Measurements from ENCODE around the gene IGLL5.

DNA sequence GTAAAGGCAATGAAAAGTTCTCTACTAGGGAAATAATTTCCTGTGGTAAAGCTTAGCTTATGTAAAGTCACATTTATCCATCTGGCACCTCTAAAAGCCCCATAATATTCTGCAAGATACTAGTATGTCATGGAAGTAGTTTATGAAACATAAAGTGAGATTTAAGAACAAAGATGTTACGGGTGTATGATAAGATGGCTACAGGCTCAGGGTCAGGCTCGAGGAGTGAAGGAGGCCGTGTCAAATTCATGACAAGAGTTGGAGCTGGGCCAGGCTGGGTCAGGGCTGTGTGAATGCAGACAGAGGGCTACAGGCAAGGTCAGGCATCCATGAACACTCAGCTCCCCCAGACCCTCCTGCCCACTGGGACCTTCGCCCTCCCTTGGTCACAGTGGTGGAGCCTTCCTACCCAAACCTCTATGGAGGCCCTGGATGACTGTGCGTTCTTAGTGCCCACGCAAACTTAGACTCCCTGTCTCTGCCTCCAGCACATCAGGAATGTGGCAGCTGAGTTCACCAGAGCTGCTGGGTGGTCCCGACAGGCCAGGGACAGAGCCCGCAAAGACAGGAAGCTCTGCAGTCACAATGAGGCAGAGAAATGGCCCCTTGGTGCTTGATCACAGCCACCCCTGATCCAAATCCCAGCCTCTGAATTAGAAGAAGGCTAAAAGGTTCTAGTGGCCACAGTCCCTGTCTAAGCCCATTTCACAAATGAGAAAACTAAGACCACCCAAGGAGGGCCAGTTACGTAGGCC is 14.8 kb downstream of the IGLL5 start:
- TF ChIP-seq, protein P1, sequence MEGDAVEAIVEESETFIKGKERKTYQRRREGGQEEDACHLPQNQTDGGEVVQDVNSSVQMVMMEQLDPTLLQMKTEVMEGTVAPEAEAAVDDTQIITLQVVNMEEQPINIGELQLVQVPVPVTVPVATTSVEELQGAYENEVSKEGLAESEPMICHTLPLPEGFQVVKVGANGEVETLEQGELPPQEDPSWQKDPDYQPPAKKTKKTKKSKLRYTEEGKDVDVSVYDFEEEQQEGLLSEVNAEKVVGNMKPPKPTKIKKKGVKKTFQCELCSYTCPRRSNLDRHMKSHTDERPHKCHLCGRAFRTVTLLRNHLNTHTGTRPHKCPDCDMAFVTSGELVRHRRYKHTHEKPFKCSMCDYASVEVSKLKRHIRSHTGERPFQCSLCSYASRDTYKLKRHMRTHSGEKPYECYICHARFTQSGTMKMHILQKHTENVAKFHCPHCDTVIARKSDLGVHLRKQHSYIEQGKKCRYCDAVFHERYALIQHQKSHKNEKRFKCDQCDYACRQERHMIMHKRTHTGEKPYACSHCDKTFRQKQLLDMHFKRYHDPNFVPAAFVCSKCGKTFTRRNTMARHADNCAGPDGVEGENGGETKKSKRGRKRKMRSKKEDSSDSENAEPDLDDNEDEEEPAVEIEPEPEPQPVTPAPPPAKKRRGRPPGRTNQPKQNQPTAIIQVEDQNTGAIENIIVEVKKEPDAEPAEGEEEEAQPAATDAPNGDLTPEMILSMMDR (IDR thresholded peaks at IDR 0.05), result no peak
- no peak for TF ChIP-seq EP300 (IDR thresholded peaks at IDR 0.05)

Data from stomach (tissue), 4 donors.